ENCODE results near the gene TBC1D10B. TPM values are rescaled to one million over a fixed set of nuclear protein-coding genes. Genes with fewer than 3 reads are reported as not detected.
"Not testable (repeated sequence)": the region's sequence is repeated elsewhere in the genome, so short reads cannot be mapped to it uniquely, and the experiment has no call there.

Gene TBC1D10B
- total RNA-seq, 1 experiment from 2014 or later = 56.6 TPM

DNA sequence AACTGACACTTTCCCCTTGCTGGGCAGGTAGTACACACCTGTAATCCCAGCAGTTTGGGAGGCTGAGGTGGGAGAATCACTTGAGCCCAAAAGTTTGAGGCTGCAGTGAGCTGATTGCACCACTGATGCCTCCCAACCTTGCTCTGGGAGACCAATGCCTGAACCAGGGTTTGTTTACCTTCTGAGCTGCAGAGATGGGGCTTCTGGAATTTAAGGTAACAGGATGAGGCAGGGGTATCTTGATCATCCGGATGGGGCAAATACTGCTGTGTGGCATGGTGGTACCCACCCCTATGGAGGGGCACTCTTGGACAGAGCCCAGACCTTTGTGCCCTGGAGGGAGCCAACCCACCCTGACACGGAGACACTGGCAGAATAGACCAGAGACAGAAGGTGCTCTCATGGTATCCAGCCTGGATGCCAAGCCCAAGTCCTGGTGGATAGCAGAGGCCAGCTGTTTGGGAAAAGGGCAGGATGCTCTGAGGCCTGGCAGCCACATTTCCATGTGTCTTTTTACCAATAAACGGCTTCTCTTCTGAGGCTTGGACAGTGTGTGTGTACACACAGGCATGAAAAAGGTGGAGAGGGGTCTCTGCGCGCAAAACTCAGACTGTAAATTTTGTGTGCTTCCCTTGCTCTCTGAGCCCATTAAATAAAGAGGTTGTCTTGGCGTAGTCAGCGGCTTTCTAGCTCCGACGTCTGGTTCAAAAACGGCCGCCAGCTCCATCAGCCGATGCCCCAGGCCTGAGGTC, 29.3 kb upstream of the TBC1D10B start:
- in situ Hi-C loops (cut with HindIII; ENCODE audit: low pct_unique_long_range_greater_than_20kb, low sequenced_read_pairs) = no loop called here
- no peak for DNase-seq (ENCODE audit: low read depth)

DNA sequence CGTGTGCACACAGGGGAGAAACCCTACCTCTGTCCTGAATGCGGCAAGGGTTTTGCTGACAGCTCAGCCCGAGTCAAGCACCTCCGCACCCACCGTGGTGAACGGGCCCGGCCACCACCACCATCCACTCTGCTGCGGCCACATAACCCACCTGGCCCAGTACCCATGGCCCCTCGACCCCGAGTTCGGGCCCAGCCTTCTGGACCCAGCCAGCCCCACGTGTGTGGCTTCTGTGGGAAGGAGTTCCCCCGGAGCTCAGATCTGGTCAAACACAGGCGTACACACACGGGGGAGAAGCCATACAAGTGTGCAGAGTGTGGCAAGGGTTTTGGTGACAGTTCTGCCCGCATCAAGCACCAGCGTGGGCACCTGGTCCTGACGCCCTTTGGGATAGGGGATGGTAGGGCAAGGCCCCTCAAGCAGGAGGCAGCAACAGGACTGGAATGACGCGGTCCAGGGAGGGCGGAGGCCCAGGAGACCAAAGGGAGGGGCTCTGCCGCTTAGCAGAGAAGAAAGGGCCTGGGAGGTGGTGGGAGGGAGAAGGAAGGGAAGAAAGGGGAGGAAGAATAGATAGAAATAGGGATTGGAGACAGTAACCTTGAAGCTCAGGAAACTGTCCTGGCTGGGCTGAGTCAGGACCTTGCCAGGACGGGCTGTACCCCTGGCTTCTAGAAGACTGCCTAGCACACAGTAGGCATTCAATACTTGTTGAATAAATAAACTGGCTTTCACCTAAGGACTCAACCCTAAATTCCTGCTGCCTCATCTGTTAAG, 28.6 kb upstream of the TBC1D10B start:
- in situ Hi-C loops (cut with HindIII; ENCODE audit: low pct_unique_long_range_greater_than_20kb, low sequenced_read_pairs) = no loop called here
- DNase-seq (ENCODE audit: low read depth) = no peak

DNA sequence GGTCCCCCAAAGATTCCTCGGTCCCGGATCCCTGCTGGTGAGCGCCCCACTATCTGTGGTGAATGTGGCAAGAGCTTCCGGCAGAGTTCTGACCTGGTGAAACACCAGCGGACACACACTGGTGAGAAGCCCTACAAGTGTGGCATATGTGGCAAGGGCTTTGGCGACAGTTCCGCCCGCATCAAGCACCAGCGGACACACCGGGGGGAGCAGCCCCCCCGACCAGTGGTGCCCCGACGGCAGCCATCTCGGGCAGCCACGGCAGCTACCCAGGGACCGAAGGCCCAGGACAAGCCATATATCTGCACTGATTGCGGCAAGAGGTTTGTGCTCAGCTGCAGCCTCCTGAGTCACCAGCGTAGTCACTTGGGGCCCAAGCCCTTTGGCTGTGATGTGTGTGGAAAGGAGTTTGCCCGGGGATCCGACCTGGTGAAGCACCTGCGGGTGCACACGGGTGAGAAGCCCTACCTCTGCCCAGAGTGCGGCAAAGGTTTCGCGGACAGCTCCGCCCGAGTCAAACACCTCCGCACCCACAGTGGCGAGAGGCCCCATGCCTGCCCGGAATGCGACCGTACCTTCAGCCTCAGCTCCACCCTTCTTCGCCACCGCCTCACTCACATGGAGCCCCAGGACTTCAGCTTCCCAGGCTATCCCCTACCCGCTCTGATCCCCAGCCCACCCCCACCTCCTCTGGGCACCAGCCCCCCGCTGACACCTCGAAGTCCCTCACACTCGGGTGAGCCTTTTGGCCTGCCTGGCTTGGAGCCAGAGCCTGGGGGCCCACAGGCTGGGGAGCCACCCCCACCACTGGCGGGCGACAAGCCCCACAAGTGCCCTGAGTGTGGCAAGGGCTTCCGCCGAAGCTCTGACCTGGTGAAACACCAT, 27.7 kb upstream of the TBC1D10B start:
- in situ Hi-C loops (cut with HindIII; ENCODE audit: low pct_unique_long_range_greater_than_20kb, low sequenced_read_pairs) = no loop called here

DNA sequence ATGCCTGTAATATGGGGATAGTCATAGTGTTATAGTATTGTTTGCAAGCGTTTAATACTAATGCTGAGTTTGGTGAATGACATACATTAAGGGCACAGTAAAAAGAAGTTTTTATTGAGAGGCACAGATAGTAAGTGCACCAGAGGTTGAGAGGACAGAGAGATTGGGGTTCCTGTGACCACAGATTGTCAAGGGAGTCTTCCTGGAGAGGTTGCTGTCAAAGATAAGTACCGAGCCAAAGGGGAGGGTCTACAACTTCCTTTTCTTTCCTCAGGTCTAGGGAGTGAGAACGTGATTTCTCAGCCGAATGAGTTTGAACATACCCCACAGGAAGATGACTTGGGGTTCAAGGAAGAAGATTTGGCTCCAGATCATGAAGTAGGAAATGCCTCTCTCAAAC, 26.8 kb upstream of the TBC1D10B start:
- no peak for DNase-seq (ENCODE audit: low read depth)
- in situ Hi-C loops (cut with HindIII; ENCODE audit: low pct_unique_long_range_greater_than_20kb, low sequenced_read_pairs) = no loop called here

More for the DNA sequence above, 27.7 kb upstream of the TBC1D10B start:
- no peak for DNase-seq (ENCODE audit: low read depth)

DNA sequence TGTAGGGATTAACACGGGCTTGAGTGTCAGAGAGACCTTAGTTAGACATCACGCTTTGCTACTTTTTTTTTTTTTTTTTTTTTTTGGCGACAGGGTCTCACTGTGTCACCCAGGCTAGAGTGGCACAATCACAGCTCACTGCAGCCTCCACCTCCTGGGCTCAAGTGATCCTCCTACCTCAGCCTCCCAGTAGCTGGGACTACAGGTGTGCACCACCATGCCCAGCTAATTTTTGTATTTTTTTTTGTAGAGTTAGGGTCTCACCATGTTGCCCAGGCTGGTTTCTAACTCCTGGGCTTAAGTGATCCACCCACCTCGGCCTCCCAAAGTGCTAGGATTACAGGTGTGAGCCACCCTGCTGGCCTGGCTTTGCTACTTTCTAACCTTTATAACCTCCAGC, 26.3 kb upstream of the TBC1D10B start:
- in situ Hi-C loops (cut with HindIII; ENCODE audit: low pct_unique_long_range_greater_than_20kb, low sequenced_read_pairs); DNase-seq (ENCODE audit: low read depth): not testable (repeated sequence)

DNA sequence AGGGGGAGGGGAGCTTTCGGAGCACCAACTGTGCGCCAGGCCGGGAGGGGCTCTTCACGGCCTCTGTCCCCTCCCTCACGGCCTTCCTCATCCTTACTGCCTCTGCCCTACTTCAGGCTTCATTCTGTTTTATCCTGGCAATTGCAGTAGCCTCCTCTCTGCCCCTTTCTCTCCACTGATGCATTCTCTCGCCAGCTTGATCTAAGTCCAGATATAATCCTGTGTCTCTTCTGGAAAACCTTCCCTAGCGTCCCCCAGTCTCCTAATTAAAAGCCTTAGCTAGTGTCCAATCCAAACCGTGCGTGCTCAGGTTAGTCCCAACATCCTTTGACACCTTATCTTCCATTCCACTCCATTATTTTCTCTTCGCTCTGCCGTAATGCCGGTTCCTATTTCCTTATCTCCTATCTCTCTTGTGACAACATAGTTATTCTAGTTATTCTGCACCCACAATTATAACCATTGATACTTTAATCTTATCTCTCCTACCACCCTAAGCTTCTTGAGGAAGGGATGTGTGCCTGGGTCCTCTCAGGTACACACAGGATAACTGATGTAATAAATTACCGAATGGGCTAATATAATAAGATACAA, 25.8 kb upstream of the TBC1D10B start:
- in situ Hi-C loops (cut with HindIII; ENCODE audit: low pct_unique_long_range_greater_than_20kb, low sequenced_read_pairs) = no loop called here

DNA sequence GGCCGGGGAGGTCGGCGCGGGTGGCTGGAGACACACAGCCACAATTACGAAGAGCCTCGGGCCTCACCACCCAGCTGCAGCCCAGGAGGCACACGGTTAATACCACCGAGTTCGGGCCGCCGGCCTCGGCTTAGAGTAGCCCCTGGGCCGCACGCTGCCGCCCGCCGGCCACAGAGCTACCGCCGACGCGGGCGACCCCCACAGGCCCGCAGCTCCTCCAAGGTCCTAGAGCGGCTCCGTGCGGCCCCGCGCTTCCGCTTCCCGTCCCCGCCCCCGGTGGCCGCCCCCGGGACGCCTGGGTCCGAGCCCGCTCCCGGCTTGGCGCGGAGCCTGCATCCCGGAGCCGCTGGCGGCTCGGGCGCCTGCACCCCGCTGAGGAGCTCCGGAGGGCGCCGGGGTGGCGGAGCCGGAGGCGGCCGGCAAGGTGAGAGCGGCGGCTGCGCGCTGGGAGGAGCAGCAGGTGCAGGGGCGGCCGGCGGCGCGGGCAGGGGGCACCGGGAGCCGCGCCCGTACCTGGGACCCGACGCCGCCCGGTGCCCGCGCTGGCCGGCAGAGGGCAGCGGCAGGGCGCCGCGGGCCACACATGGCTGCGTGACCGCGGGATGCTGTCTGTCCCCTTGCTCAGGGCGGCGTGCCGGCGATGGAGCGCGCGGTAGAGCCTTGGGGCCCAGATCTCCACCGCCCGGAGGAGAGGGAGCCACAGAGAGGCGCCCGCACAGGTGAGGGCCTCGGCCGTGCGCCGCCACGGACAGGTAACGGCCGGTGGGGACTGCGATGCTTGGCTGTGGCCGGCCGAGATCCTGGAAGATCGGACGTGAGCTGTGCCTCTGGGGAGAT, 25.1 kb upstream of the TBC1D10B start, which contains the start of gene ZNF48:
Gene ZNF48 (plus strand): TSS at position 266 of the 837 bp plus-strand sequence. CDS start 375 bp downstream, at position 641.
- DNase-seq (ENCODE audit: low read depth) = peak; percentile 91
- in situ Hi-C loops (cut with HindIII; ENCODE audit: low pct_unique_long_range_greater_than_20kb, low sequenced_read_pairs) = no loop called here

More for the DNA sequence above, 25.8 kb upstream of the TBC1D10B start:
- no peak for DNase-seq (ENCODE audit: low read depth)

DNA sequence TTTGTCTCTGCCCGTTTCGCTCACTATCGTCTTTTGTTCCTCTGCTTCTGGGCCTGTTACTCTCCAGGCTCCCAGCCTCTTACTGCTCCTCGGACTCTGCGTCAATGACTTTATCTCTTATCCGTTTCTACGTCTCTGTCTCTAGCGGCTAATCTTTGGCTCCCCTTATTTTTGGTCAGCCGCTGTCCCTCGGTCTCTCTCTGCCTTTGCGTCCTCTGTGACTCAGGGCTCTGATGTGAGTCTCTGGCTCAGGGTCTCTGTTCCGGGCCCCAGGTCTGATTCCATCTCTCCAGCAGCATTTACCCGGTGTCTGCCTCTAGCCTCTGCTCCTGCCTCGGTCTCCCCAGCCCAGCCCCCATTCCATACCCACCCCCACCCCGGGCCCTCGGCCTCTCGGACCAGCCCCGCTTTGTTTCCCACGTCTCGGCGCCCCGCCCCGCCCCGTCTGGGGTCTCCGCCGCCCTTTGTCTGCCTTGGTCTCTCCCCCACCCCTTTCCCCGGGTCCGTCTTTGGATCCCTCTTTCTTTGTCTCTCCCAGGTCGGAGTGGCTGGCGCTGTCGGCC, 24.4 kb upstream of the TBC1D10B start:
- DNase-seq (ENCODE audit: low read depth) = peak; percentile 38
- in situ Hi-C loops (cut with HindIII; ENCODE audit: low pct_unique_long_range_greater_than_20kb, low sequenced_read_pairs) = no loop called here

DNA sequence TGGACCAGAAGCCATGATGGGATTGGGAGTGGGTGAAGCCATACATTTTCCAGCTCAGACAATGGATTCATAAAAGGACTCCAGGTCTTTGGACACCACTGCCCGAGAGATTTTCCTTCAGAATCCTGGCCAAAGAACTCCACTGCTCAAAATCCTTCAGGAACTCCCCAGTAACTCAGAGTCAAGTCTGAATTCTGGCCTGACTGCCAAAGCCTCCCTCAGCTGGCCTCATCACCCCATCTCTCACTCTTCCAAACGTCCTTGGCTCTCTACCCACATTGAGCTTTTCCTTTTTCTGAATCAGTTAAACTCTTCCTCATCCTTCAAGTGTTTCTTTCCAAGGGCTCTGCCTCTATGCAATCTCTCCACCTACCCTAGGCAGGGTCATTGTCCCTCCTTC, 13.2 kb upstream of the TBC1D10B start:
- no peak for DNase-seq (ENCODE audit: low read depth)

DNA sequence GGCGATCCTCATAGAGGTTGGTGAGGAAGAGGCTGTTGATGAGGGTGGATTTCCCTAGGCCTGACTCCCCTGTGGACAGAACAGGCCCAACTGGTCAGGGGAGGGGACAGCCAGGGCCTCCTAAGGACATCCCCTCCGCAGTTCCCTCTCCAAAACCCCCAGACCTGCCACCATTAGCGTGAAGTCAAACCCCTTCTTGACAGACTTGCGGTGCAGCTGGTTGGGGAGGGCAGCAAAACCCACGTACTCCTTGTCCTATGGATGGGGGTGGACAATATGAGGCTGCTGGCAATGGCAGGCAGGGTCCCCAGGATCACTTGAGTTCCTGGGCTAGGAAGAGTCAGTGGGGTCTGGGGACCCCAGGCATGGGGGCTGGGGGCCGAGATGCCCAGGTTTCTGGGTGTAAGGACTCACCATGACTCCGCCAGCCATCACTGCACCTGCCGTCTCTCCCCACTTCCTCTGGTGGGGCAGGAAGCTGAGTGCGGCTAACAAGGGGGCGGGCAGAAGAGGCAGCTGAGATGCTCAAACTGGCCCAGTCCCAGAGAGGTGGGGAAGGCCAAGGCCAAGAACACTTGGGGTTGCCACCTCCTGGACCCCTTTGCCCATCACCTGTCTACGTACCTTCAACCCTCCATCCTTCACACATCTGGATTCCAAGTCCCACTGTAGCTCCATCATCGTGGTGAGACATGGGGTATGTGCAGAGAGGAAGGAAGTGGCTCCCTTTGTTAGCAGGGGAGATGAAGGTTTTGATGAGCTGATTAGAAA, 12.0 kb upstream of the TBC1D10B start, which contains the start of gene SEPTIN1:
Gene SEPTIN1 (minus strand): TSS at position 451 of the 771 bp plus-strand sequence. CDS start 19 bp downstream, at position 432.
- in situ Hi-C loops (cut with HindIII; ENCODE audit: low pct_unique_long_range_greater_than_20kb, low sequenced_read_pairs) = no loop called here
- no peak for DNase-seq (ENCODE audit: low read depth)

More for the DNA sequence above, 13.2 kb upstream of the TBC1D10B start:
- in situ Hi-C loops (cut with HindIII; ENCODE audit: low pct_unique_long_range_greater_than_20kb, low sequenced_read_pairs) = no loop called here

DNA sequence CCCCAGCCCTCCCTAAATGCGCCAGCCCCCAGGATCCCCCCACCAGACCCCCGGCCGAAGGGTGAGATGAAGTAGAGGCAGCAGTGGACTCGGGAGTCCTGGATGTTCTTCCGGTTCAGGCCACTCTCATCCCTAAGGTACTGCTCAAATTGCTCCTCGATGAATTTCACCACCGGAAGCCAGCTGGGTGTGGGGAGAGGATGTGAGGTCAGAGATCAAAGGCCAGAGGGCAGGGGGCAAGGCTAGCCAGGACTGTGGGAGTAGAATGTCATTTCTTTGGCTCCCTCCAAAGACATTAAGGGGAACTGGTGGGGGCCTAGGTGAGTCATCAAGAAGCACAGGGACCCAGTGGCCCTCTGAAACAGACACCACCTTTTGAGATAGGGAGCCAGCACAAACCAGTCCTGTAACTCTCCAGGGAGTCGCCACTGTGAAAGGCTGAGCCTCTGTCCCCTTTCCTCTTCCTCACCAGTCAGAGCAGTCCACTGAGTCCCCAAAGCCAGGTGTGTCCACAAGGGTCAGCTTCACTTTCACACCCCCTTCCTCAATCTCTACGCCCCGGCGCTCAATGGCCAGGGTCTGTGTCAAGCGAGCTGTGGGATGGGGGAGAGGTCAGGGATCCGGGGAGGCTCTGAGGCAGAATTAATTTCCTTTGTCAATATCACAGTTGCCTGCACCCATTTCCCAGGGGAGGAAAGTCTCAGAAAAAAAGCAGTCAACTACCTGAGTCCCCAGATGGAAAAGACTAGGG, 11.2 kb upstream of the TBC1D10B start:
- no peak for DNase-seq (ENCODE audit: low read depth)
- in situ Hi-C loops (cut with HindIII; ENCODE audit: low pct_unique_long_range_greater_than_20kb, low sequenced_read_pairs) = no loop called here

DNA sequence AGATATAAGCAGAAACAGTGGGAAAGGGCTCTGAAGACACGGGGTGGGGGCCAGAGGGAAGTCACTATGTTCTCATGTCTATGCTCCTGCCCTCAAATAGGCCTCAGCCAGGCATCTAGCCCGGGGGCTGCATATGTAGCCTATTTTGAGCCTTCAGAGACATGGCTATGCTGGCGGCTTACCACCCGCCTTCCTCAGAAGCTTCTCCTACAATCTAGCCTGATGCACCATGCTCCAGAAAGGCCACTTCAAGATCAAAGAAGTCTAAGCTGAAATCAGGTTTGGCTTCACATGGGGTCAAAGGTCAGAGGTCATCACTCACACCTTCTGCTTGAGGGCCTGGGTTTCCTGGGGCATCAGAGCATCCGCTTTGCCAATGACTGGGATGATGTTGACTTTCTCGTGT, 10.5 kb upstream of the TBC1D10B start:
- in situ Hi-C loops (cut with HindIII; ENCODE audit: low pct_unique_long_range_greater_than_20kb, low sequenced_read_pairs) = no loop called here

DNA sequence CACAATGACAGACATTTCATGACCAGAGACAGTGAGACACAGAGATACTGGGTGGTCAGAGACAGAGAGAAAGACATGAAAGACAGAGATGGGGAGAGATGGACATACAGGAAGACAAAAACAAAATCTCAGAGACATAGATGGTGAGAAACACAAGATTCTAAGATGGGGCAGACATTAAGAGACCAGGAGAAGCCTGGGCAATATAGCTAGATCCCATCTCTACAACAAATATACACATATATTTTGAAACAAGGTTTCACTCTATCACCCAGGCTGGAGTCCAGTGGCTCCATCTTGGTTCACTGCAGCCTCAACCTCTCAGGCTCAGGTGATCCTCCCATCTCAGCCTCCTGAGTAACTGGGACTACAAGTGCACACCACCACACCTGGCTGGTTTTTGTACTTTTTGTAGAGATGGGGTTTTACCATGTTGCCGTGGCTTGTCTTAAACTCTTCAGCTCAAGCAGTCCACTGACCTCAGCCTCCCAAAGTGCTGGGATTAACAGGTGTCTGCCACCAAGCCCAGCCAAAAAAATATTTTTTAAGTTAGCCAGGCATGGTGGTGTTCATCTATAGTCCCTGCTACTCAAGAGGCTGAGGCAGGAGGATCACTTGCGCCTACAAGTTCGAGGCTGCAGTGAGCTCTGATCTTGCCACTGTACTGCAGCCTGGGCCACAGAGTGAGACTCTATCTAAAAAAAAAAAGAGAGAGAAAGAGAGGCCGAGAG, 9.9 kb upstream of the TBC1D10B start:
- DNase-seq (ENCODE audit: low read depth) = no peak
- in situ Hi-C loops (cut with HindIII; ENCODE audit: low pct_unique_long_range_greater_than_20kb, low sequenced_read_pairs) = no loop called here

More for the DNA sequence above, 10.5 kb upstream of the TBC1D10B start:
- no peak for DNase-seq (ENCODE audit: low read depth)

DNA sequence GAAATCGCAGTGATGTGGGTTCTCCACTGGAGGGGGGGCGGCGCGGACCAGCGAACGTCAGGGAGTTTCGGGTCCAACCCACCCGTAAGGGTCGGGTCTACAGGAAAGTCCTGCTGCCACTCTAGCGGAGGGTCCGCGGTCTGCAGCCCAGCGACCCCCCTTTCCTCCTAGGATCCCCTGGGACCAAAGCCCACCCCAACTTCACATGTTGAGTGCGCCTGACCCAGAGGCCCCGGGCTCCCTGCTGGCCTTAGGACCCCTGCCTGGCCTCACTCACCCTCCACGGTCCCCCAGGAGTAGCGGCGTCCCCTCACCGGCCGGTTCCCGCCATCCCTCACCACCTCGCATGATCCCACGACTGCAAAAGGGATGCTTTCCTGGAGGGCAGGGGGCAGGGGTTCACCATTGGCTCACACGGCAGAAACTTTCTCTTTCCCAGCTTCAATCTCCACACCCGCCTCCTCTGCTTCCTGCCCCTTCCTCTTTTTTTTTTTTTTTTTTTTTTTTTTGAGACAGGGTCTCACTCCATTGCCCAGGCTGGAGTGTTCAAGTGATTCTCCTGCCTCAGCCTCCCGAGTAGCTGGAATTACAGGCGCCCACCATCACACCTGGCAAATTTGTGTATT, 9.0 kb upstream of the TBC1D10B start:
- no peak for DNase-seq (ENCODE audit: low read depth)
- in situ Hi-C loops (cut with HindIII; ENCODE audit: low pct_unique_long_range_greater_than_20kb, low sequenced_read_pairs) = no loop called here

All from Caki2 (cell line).